NCI-H82 treated with DMSO at 0.1 percent for 48 hours (cell line): ENCODE measurements around the gene MBNL1.
A peak's percentile ranks its signal among the peaks of the same experiment; 100 is the strongest.

Experiments used
- DNase-seq: peaks from one replicate; lab custom pipeline; 2025; ENCODE audit not compliant: unreplicated experiment; lab: John Stamatoyannopoulos, UW

Gene MBNL1

GRCh38 chr3:152251916-152252315, 16.8 kb upstream of the MBNL1 start:
- no peak for DNase-seq

DNA sequence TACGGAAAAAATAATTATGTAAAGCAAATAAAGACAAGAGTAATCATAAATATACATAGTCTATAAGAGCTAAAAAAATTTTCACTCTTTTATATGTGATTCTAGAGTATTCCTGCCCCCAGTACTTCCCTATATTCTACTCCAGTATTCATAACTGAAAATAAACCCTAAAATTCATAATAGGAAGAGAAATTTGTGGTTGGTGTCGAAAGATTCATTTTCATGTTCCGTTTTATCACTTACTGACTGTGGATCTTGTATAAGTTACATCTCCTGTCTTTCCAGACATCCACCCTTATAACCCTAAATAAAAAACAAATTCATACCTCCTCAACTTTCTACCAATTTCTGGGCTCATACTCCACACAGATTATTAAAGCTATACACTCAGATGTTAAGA, 16.0 kb upstream of the MBNL1 start:
- DNase-seq, result no peak

- no peak for DNase-seq
These were observed 15.2 kb upstream of the MBNL1 start for GRCh38 chr3:152253514-152253913.

GRCh38 chr3:152254041-152254440, 14.7 kb upstream of the MBNL1 start:
- no peak for DNase-seq

GRCh38 chr3:152255290-152255689, 13.4 kb upstream of the MBNL1 start:
- DNase-seq, result no peak

DNA sequence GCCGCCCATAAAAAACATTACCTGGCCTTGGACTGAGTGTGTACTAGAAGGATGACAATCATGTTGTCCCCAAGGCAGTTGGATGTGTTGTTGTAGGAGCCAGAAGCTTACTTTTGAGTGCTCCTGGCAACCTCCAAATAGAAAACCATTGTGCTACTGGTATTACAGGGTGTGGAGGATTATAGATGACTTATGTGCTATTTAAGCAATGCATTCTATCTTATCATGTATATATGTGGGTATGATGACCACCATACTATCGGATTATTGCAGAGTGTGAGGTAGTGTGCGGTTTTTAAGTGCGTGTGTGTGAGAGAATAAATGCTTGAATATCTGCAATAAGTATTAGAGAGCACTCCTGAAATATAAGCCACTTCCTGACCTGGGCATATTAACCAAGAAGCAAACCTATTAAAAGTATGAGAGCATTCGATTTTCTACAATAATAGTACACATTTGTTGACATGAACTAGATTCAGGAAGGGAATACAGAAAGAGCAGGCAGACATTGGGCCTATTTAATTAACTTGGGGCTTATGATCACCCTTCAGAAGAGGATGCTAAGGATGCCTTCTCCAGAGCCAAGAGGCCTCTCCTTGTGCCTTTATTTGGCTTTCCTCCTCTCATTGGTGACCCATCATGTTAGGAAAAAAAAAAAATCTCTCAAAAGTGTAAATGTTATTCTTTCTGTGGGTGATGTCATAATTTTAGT, 11.7 kb upstream of the MBNL1 start:
- DNase-seq, result no peak

GRCh38 chr3:152257563-152258035, 11.1 kb upstream of the MBNL1 start:
- no peak for DNase-seq

DNA sequence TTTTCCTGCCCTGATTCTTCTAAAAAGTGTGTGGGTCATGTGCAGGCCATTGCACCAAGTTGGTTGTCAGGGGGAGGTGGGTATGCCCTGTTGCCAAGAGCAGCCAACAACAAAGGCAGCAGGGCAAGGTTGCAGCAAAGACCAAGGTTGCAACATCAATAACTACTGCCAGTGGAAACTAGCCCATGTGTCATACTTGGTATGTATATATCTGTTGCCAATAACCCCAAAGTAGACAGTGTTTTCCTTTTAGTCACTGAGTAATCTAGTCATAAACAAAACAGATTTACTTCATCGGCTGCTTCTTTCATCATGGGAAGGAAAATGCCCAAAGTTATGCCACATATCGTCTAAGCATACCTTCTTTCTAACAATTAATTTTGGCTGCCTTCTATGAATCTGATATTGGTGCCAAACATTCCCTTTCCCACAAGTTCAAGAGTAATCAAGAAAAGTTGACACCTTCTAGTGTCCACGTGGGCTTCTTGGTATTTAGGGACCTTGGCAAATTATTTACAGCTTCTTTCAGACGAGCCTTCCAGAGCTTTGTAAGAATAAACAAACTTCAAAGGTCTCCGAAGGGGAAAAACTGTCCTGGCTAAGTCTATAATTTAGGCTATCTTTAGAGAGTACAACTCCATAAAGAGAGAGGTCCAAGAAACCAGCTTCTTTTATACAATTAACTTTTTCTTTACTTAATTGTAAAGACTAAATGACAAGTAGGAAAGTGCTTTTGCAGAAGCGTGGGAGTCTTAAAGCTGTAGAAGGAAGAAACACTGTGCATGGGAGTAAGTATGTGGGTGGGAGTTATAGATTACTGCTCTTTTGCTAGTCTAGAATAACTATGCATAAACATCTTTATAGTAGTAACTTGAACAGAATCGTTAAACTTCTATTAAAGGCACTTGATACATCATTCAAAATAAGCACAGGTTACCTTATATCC, 10.0 kb upstream of the MBNL1 start:
- no peak for DNase-seq

- DNase-seq, result no peak
These were observed 9.3 kb upstream of the MBNL1 start for GRCh38 chr3:152259468-152259867.

- no peak for DNase-seq
These were observed 8.7 kb upstream of the MBNL1 start for GRCh38 chr3:152260026-152260425.

- DNase-seq, result no peak
These were observed 8.2 kb upstream of the MBNL1 start for GRCh38 chr3:152260529-152260928.

DNA sequence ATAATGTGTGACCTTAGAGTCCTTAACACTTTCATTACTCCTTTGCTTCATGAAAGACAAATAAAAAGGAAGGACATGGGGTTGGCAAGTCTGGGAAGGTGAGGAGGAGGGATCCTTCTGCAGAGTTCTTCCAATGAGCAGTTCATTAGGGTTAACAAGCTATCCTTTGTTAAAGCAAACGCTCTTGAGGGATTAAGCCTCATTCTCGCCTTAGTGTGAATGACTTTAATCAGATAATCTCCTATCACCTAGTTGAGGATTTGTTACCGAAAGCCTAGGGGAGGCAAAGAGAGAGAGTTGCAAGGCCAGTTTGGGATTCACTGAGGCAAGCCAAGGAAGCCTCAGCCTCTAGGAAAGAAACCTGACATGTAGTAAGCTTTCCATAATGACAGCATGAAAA, 7.4 kb upstream of the MBNL1 start:
- DNase-seq, result peak; percentile 91

DNA sequence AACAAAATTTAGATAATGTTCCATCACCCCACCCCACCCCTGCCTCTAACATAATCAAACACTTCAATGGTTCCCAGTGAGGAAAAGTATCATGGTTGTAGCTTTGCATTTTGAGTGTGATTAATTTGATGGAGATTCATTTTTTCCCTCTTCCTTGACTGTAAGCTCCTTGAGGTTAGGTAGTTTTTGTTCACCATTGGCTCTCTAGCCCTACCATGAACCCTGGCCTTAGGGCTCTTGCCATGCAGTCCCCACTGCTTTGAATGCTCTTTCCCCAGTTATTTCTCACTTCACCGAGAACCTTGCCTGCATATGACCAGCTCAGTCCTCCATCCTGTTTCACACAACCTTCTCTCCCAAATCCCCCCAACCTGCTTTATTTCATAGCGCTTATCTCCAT, 5.0 kb upstream of the MBNL1 start:
- DNase-seq, result no peak

DNA sequence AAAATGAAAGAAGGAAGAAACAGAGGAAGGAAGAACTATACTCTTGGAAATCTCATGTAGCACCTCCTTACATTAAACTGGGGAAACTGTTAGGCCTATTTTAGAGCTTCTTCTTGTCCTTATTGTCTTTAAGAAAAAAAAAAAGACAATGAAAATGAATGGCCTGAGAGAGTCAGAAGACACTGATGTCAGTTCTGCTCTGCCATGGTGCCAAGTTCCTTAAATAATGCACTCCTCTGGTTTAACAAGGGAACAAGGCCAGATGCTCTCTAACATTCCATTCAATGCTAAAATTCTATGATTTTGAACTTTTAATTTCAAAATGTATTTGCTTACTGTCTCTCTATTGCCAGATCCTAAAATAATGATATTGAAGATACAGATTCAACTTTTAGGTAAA, 4.4 kb upstream of the MBNL1 start:
- DNase-seq, result no peak

- DNase-seq, result peak; percentile 15
These were observed 2.3 kb upstream of the MBNL1 start for GRCh38 chr3:152266221-152266995.

DNA sequence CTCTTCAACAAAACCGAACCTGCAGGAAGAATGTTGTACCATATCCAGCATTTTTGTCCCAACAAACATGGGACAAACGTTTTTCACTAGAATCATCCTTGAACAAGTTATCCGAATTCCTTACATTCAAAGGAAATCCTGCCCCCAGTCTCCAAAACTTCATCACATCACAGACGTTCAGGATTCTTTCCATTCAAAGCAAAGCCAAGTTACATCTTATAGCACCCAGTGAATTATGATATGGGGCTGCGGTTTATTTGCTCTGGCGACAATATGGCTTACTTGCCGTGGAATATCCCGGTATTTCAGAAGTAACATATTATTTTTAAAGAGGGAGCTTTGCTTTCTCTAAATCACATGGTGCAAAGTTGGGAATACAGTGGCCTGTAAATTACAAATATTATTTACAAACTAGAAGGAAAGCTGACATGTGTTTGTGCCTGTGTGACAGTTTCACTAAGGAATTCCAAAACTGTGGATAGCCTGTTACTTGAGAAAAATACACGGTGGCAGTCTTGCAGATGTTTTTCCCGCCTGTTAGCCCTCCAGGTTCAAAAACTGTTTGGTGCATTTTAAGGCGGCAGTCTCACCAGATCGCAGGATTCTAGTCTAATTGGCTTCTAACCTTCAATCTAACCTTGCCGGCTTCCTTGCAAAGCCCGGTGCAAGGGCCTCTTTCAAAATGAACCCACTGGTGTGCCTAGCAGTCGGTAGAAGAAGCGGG, 736 bp upstream of the MBNL1 start:
- peak; percentile 47 for DNase-seq

DNA sequence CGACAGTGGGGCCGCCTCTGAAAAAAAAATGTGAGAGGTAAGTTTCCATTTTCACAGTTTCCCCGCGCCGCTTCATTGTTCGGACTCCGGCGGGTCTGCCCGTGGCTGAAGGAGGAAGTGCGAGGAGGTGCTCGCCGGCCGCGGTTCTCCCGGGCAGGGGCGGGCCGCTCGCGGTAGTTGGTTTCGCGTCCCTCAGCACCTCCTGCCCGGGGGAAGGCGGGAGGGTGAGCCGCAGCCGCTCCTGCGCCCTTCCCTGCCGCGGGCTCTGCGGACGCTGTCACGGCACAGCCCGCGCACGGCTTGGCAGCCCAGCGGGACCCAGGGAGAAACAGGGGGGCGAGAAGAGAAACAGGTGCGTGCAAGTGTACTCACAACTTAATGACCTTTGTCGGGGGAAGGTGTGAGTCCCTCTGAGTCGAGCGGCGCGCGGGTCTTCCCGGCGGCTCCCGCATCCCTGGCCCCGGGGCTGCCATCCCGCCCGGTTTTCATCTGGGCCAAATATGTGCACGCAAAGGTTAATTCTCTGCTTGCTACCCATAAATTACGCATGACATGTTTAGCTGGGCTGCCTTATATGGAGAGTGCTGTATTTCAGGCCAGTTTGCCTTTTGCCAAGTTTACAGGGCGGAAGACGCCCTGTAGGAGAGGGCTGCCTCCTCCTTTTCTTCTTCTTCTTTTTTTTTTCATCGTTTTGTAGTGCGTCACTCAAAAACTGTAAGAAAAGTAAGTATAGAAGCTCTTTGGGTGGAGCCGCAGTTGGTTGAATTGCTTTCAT, 514 bp downstream of the MBNL1 start:
- DNase-seq, result no peak

- peak; percentile 12 for DNase-seq
These were observed 1.4 kb downstream of the MBNL1 start for GRCh38 chr3:152269831-152270734.

GRCh38 chr3:152270937-152271336, 2.2 kb downstream of the MBNL1 start:
- DNase-seq, result no peak
